GM06990 (cell line): ENCODE data around the gene KCNIP1.

Source experiments
- DNase-seq: peaks from one replicate; pipeline ENCODE4 v3.0.0-alpha.2; 2011; ENCODE audit not compliant: insufficient read length; ENCODE audit errors: extremely low read depth
- H3K27me3 ChIP-seq: replicated peaks from 2 replicates; pipeline ENCODE4 v1.6.0; 2011; ENCODE audit warnings: low read length; ENCODE audit not compliant: control insufficient read depth, insufficient read depth
- H3K36me3 ChIP-seq: 2 replicates; pipeline ENCODE4 v1.5.1; 2011; ENCODE audit warnings: low read length; ENCODE audit not compliant: control insufficient read depth, insufficient read depth
- H3K4me3 ChIP-seq: replicated peaks from 2 replicates; pipeline ENCODE4 v1.5.1; 2011; ENCODE audit warnings: low read depth, mild to moderate bottlenecking, control low read depth, low read length
- CTCF ChIP-seq: IDR thresholded peaks from 2 replicates; pipeline ENCODE4 v1.5.1; 2011; ENCODE audit warnings: low read length, control low read depth, mild to moderate bottlenecking, inconsistent platforms; ENCODE audit not compliant: insufficient read depth, poor library complexity, severe bottlenecking

KCNIP1 gene

DNA sequence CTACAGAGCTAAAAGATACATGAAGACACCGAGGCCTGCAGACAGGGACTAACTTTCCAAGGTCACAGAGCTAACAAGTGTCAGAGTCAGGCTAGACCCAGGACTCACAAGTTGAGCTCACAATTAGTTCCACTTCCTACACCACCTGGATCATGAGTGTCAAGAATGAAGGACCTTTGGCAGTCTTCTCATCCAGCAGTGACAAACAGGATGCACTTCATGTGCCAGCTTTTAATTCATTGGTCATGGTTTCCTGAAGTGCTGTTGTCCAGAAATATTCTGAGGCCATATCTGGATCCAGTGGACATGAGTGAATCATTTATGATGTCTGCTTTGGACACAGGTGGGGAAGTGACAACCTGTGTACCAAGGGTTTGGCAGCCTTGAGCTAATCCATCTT lies 77.4 kb downstream of the KCNIP1 start:
- peaks cover 3% of the 10 kb centered on the region; the same call in 1 of the 2 replicates for H3K27me3 ChIP-seq
- DNase-seq, result no peak
- H3K4me3 ChIP-seq, result no peak overlapping the region
- TF ChIP-seq CTCF, result no peak
- no peaks in the 10 kb centered on the region for H3K36me3 ChIP-seq

DNA sequence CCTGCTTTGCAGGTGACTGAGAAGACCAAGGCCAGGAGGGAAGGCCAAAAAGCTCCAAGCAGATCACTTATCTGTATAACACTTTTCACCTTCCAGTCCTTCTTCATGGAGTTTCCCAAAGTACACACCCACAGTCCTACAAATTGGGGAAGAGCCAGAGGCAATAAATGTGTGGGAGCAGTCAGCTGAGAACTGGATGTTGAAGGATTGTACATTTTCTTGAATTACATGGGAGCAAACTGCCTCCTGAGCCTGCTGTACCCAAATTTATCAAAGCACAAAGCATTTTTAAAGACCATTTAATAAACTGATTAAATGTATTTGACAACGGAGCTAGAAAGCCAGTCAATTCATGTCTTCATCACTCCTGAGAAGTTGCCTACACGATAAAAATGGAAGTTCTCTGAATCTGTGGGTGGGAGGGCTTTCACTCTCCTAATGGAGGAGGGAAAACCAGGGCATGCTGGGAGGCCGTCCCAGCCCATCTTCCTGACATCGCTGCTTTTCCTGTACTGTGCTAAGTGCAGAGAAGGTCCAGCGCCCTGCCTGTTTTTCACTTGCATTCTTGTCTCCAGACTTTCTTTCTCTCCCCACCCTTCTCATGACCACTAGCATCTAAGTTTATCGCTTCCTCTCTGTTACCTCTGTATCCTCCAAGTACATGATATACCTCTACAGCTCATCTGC lies 79.0 kb downstream of the KCNIP1 start:
- H3K4me3 ChIP-seq, result no peak overlapping the region
- no peak for TF ChIP-seq CTCF
- DNase-seq, result no peak
- no peaks in the 10 kb centered on the region for H3K36me3 ChIP-seq
- peaks cover 3% of the 10 kb centered on the region; the same call in 1 of the 2 replicates for H3K27me3 ChIP-seq

GRCh38 chr5:170584003-170584402 lies 80.2 kb downstream of the KCNIP1 start:
- Histone ChIP-seq H3K4me3 (no peak overlapping the region), H3K27me3 (no peaks in the 10 kb centered on the region; the same call in 1 of the 2 replicates), H3K36me3 (no peaks in the 10 kb centered on the region)
- no peak for TF ChIP-seq CTCF
- no peak for DNase-seq

- Histone ChIP-seq H3K27me3 (no peaks in the 10 kb centered on the region; the same call in 1 of the 2 replicates), H3K4me3 (no peak overlapping the region), H3K36me3 (no peaks in the 10 kb centered on the region)
- no peak for DNase-seq
- TF ChIP-seq CTCF, result no peak
Measured at GRCh38 chr5:170584450-170585058, 80.7 kb downstream of the KCNIP1 start.

DNA sequence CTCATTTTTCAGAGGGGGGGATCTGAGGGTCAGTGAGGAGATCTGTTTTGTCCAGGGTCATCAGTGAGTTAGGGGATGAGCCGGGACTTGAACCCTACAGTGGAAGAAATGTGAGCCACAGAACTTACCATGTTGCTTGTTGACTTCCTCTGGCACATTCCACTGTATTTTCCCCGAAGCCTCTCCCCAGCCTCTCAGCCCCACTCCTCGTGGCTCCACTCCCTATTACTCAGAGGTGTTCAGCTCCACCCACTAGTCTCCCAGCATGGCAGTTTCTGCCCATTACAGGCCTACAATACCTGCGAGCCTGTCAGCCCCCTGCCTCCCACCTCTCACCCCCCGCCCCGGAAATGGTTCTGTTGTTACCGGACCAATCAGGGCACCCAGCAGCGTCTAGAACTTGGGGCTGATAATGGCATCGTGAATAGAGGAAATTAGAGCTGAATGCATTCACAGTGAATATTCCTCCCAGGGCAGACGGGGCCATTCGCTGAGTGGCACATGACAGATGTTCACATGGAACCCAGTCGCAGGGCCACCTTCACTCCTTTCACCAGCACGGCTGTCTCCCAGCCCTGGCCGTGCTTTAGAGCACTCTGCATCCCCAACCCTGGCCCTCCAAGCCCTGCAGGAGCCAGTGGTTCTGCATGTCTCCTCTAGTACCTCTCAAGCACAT lies 81.6 kb downstream of the KCNIP1 start:
- no peak for TF ChIP-seq CTCF
- Histone ChIP-seq H3K4me3 (no peak overlapping the region), H3K36me3 (no peaks in the 10 kb centered on the region), H3K27me3 (no peaks in the 10 kb centered on the region; the same call in 1 of the 2 replicates)
- no peak for DNase-seq
